ENCODE measurements around the gene VPS16. TPM values are rescaled to one million over a fixed set of nuclear protein-coding genes. Genes with fewer than 3 reads are reported as not detected.

VPS16 gene
- polyA plus RNA-seq, 2 of the 4 experiments (the other 2 are of a cell fraction), result 33.0 to 37.5 TPM

- TF ChIP-seq ATOH8 (CRISPR knock-in tag; IDR thresholded peaks at IDR 0.05; ENCODE audit: low read depth), result no peak
- no peak for TF ChIP-seq MAZ (IDR thresholded peaks at IDR 0.05; ENCODE audit: borderline replicate concordance, low read depth, low read length)
- TF ChIP-seq HES2 (IDR thresholded peaks at IDR 0.05), result no peak
Observed at GRCh38 chr20:2798814-2799213, 41.7 kb upstream of the VPS16 start (continued).

GRCh38 chr20:2799271-2799670 lies 41.3 kb upstream of the VPS16 start:
- Histone ChIP-seq H3K4me3 (no peak overlapping the region), H3K27ac (no peak overlapping the region), H3K4me2 (no peak overlapping the region), H3K9me3 (peaks cover 15% of the 10 kb centered on the region; the same call in 2 of the 3 replicates), H3K4me1 (no peaks in the 10 kb centered on the region)
- ChIA-PET CTCF (interaction anchor here (0.7 to 2.7 kb wide), 7 partner anchors 11 to 108 kb away, joined by 3 to 8 read pairs (median 3); no protein-coding TSS in a partner anchor), POLR2A (no interaction called here)
- 77% methylated on average over 9 of the region's 9 CpGs for WGBS (ENCODE audit: missing lambda C conversion rate)
- TF ChIP-seq POLR2AphosphoS2 (conservative IDR thresholded peaks at IDR 0.05; ENCODE audit: low read length) (no peak), RNF2 (IDR thresholded peaks at IDR 0.05; ENCODE audit: borderline replicate concordance, low read depth) (no peak), CHD4 (IDR thresholded peaks at IDR 0.05; ENCODE audit: borderline replicate concordance) (no peak), HOXB5 (CRISPR knock-in tag; IDR thresholded peaks at IDR 0.05) (no peak), NFE2L2 (conservative IDR thresholded peaks at IDR 0.05; ENCODE audit: low read length) (no peak), CBX2 (IDR thresholded peaks at IDR 0.05; ENCODE audit: borderline replicate concordance, low read depth) (no peak), RAD21 (conservative IDR thresholded peaks at IDR 0.05 in 1 of 2, IDR thresholded peaks at IDR 0.05 in 1 of 2) (no peak)
- no peak for DNase-seq (ENCODE audit: low read depth in 1 of 2, low spot score in 1 of 2)
- FAIRE-seq, result no peak
- ATAC-seq, result peak in 1 of 2 experiments; percentile 12; a peak in 3 of 6 replicates

GRCh38 chr20:2799688-2800520 lies 40.6 kb upstream of the VPS16 start:
- no peak for DNase-seq (ENCODE audit: low read depth in 1 of 2, low spot score in 1 of 2)
- no peak for FAIRE-seq
- POLR2A ChIA-PET, result no interaction called here
- TF ChIP-seq POLR2A (IDR thresholded peaks at IDR 0.05; ENCODE audit: low read length) (0 out of 2 replicates have a peak, but pooled peaks have one; percentile 7), HEYL (CRISPR knock-in tag; IDR thresholded peaks at IDR 0.05) (no peak), RCOR1 (IDR thresholded peaks at IDR 0.05; ENCODE audit: low read depth, low read length) (no peak), MAFK (IDR thresholded peaks at IDR 0.05; ENCODE audit: partially characterized antibody) (peak; percentile 49)
- Histone ChIP-seq H3K27ac (no peak overlapping the region), H3K4me1 (no peaks in the 10 kb centered on the region), H3K4me2 (peak overlapping the region; percentile 44; the same call in 2 of the 3 replicates), H3K9me3 (peaks cover 15% of the 10 kb centered on the region; the same call in 2 of the 3 replicates), H3K4me3 (0 out of 3 replicates have a peak overlapping the region, but pooled peaks have one; percentile 14)
- peak in 1 of 2 experiments; percentile 16; a peak in 1 of 6 replicates for ATAC-seq
- WGBS (ENCODE audit: missing lambda C conversion rate), result 48% methylated on average over 61 of the region's 61 CpGs
- CTCF ChIA-PET, result interaction anchor here (0.7 to 2.7 kb wide), 7 partner anchors 10 to 107 kb away, joined by 3 to 8 read pairs (median 3); no protein-coding TSS in a partner anchor

- Histone ChIP-seq H3K4me3 (0 out of 3 replicates have a peak within 1 kb of the TSS, but pooled peaks have one; percentile 14), H3K27ac (no peak within 1 kb of the TSS), H3K4me2 (peak within 1 kb of the TSS; percentile 44; the same call in 2 of the 3 replicates), H3K9me3 (peaks cover 15% of the 10 kb centered on the region; the same call in 2 of the 3 replicates), H3K4me1 (no peaks in the 10 kb centered on the region)
- CTCF ChIA-PET, result interaction anchor here (0.7 to 1.4 kb wide), 3 partner anchors 14 to 37 kb away, joined by 3 read pairs; partner anchors contain the start of gene C20orf141
- DNase-seq (ENCODE audit: low read depth in 1 of 2, low spot score in 1 of 2), result no peak
- POLR2A ChIA-PET, result no interaction called here
- FAIRE-seq, result no peak
- WGBS (ENCODE audit: missing lambda C conversion rate), result 66% methylated on average over 35 of the region's 52 CpGs
- no peak for ATAC-seq
- TF ChIP-seq BHLHE40 (IDR thresholded peaks at IDR 0.05; ENCODE audit: low read depth, low read length), result no peak
- no peak for TF ChIP-seq PBX3 (IDR thresholded peaks at IDR 0.05)
- no peak for TF ChIP-seq TP53 (CRISPR knock-in tag; IDR thresholded peaks at IDR 0.05)
- TF ChIP-seq MAZ (IDR thresholded peaks at IDR 0.05; ENCODE audit: borderline replicate concordance, low read depth, low read length), result no peak
- TF ChIP-seq USF2 (IDR thresholded peaks at IDR 0.05), result no peak
- no peak for TF ChIP-seq FOSL2 (IDR thresholded peaks at IDR 0.05)
- no peak for TF ChIP-seq FOSL2 (CRISPR knock-in tag; IDR thresholded peaks at IDR 0.05)
- no peak for TF ChIP-seq MAX (IDR thresholded peaks at IDR 0.05)
- no peak for TF ChIP-seq CBX2 (IDR thresholded peaks at IDR 0.05; ENCODE audit: borderline replicate concordance, low read depth)
- no peak for TF ChIP-seq NR3C1 (IDR thresholded peaks at IDR 0.05)
- no peak for TF ChIP-seq PHF8 (IDR thresholded peaks at IDR 0.05; ENCODE audit: borderline replicate concordance, low read depth)
- no peak for TF ChIP-seq HOXB13 (CRISPR knock-in tag; IDR thresholded peaks at IDR 0.05; ENCODE audit: low read depth)
- TF ChIP-seq CHD4 (IDR thresholded peaks at IDR 0.05; ENCODE audit: borderline replicate concordance), result no peak
Observed at GRCh38 chr20:2800521-2801285, 39.8 kb upstream of the VPS16 start, which contains the start of gene CPXM1. Gene CPXM1, minus strand, starts transcription at chr20:2800627. Its CDS starts 55 bp downstream, at chr20:2800572.

Data from A549 (cell line).